ENCODE results near the gene DRG2.

The DRG2 gene

GRCh38 chr17:18119938-18120337 is 32.2 kb downstream of the DRG2 start:
- Histone ChIP-seq H3K9ac (no peak overlapping the region), H2AFZ (ENCODE audit: low read depth) (no peak overlapping the region), H4K20me1 (ENCODE audit: insufficient read depth) (no peaks in the 10 kb centered on the region), H3K27me3 (ENCODE audit: insufficient read depth, low read depth) (no peaks in the 10 kb centered on the region), H3K4me3 (IDR thresholded peaks at IDR 0.05; ENCODE audit: insufficient read depth, low read depth, low read length) (no peak overlapping the region), H3K79me2 (ENCODE audit: insufficient read depth, low read depth) (no peaks in the 10 kb centered on the region), H3K4me1 (ENCODE audit: low read depth, poor library complexity, severe bottlenecking) (no peaks in the 10 kb centered on the region), H3K36me3 (ENCODE audit: insufficient read depth) (no peaks in the 10 kb centered on the region), H3K27ac (no peak overlapping the region), H3K4me2 (no peak overlapping the region)
- TF ChIP-seq CTCF (conservative IDR thresholded peaks at IDR 0.05; ENCODE audit: low read depth, low read length), result no peak

GRCh38 chr17:18120461-18121017 is 32.8 kb downstream of the DRG2 start:
- H4K20me1 ChIP-seq (ENCODE audit: insufficient read depth), result no peaks in the 10 kb centered on the region
- no peaks in the 10 kb centered on the region for H3K79me2 ChIP-seq (ENCODE audit: insufficient read depth, low read depth)
- TF ChIP-seq CTCF (conservative IDR thresholded peaks at IDR 0.05; ENCODE audit: low read depth, low read length), result no peak
- H3K9ac ChIP-seq, result no peak overlapping the region
- H3K36me3 ChIP-seq (ENCODE audit: insufficient read depth), result no peaks in the 10 kb centered on the region
- H3K27me3 ChIP-seq (ENCODE audit: insufficient read depth, low read depth), result no peaks in the 10 kb centered on the region
- H3K4me1 ChIP-seq (ENCODE audit: low read depth, poor library complexity, severe bottlenecking), result no peaks in the 10 kb centered on the region
- H3K4me2 ChIP-seq, result no peak overlapping the region
- H2AFZ ChIP-seq (ENCODE audit: low read depth), result no peak overlapping the region
- no peak overlapping the region for H3K27ac ChIP-seq
- no peak overlapping the region for H3K4me3 ChIP-seq (IDR thresholded peaks at IDR 0.05; ENCODE audit: insufficient read depth, low read depth, low read length)

- Histone ChIP-seq H3K79me2 (ENCODE audit: insufficient read depth, low read depth) (no peaks in the 10 kb centered on the region), H3K4me3 (IDR thresholded peaks at IDR 0.05; ENCODE audit: insufficient read depth, low read depth, low read length) (no peak overlapping the region), H4K20me1 (ENCODE audit: insufficient read depth) (no peaks in the 10 kb centered on the region), H3K4me2 (no peak overlapping the region), H3K36me3 (ENCODE audit: insufficient read depth) (no peaks in the 10 kb centered on the region), H3K4me1 (ENCODE audit: low read depth, poor library complexity, severe bottlenecking) (no peaks in the 10 kb centered on the region), H3K27ac (no peak overlapping the region), H2AFZ (ENCODE audit: low read depth) (no peak overlapping the region), H3K9ac (no peak overlapping the region), H3K27me3 (ENCODE audit: insufficient read depth, low read depth) (no peaks in the 10 kb centered on the region)
- TF ChIP-seq CTCF (conservative IDR thresholded peaks at IDR 0.05; ENCODE audit: low read depth, low read length), result no peak
Measured at GRCh38 chr17:18121144-18121910, 33.6 kb downstream of the DRG2 start.

GRCh38 chr17:18122990-18123753 is 35.4 kb downstream of the DRG2 start:
- no peaks in the 10 kb centered on the region for H4K20me1 ChIP-seq (ENCODE audit: insufficient read depth)
- TF ChIP-seq CTCF (conservative IDR thresholded peaks at IDR 0.05; ENCODE audit: low read depth, low read length), result no peak

More at GRCh38 chr17:18122990-18123753, 35.4 kb downstream of the DRG2 start:
- H3K9ac ChIP-seq, result no peak overlapping the region
- no peak overlapping the region for H3K27ac ChIP-seq
- no peaks in the 10 kb centered on the region for H3K27me3 ChIP-seq (ENCODE audit: insufficient read depth, low read depth)
- H3K4me3 ChIP-seq (IDR thresholded peaks at IDR 0.05; ENCODE audit: insufficient read depth, low read depth, low read length), result no peak overlapping the region
- H3K4me2 ChIP-seq, result no peak overlapping the region
- H3K79me2 ChIP-seq (ENCODE audit: insufficient read depth, low read depth), result no peaks in the 10 kb centered on the region
- no peaks in the 10 kb centered on the region for H3K4me1 ChIP-seq (ENCODE audit: low read depth, poor library complexity, severe bottlenecking)
- H2AFZ ChIP-seq (ENCODE audit: low read depth), result no peak overlapping the region
- H3K36me3 ChIP-seq (ENCODE audit: insufficient read depth), result no peaks in the 10 kb centered on the region
